ENCODE data around the gene NUAK1. TPM values are rescaled to one million over a fixed set of nuclear protein-coding genes. Genes with fewer than 3 reads are reported as not detected.
A peak's percentile ranks its signal among the peaks of the same experiment; 100 is the strongest.

NUAK1 gene
- total RNA-seq, 1 experiment from 2014 or later: 10.1 TPM

- H4K91ac ChIP-seq (ENCODE audit: insufficient read length, low read depth, low read length): no peak overlapping the region
- no peak overlapping the region for H3K4ac ChIP-seq (ENCODE audit: low read depth, low read length)
- H3K23ac ChIP-seq (ENCODE audit: insufficient read length, low read depth, low read length): no peak overlapping the region
- no CpG with 5 or more reads among the region's 15 CpGs for WGBS (ENCODE audit: extremely low coverage, insufficient read length, low lambda C conversion rate)
- Mint-ChIP-seq H3K27me3 (ENCODE audit: low read depth) (no peaks in the 10 kb centered on the region), H3K4me3 (no peak overlapping the region), H3K4me1 (peaks cover 26 to 29% of the 10 kb centered on the region in 2 experiments), H3K27ac (peak overlapping the region in 1 of 3 experiments; percentile 56; a peak in 2 of 7 replicates), H3K9me3 (no peaks in the 10 kb centered on the region), H3K36me3 (ENCODE audit: insufficient read depth in 1 of 3, low read depth in 3 of 3) (peaks cover 8 to 42% (median 17%) of the 10 kb centered on the region in 3 experiments; a peak in 6 of 7 replicates)
- TF ChIP-seq CTCF (conservative IDR thresholded peaks at IDR 0.05): no peak
- H4K5ac ChIP-seq (ENCODE audit: insufficient read length, low read depth, low read length): no peak overlapping the region
- H3K9ac ChIP-seq (ENCODE audit: extremely low read depth, insufficient read length, low read length): no peak overlapping the region
- H2BK120ac ChIP-seq (ENCODE audit: low read depth, low read length, poor library complexity, severe bottlenecking): no peak overlapping the region
- no peaks in the 10 kb centered on the region for H3K23me2 ChIP-seq (ENCODE audit: insufficient read length, low read depth, low read length, poor library complexity, severe bottlenecking)
- H2AFZ ChIP-seq (ENCODE audit: low read length): no peak overlapping the region
- H3K79me2 ChIP-seq (ENCODE audit: insufficient read depth, low read length): no peaks in the 10 kb centered on the region
- H3K27ac ChIP-seq (ENCODE audit: insufficient read length, low read depth, low read length): no peak overlapping the region
- no peak overlapping the region for H2BK12ac ChIP-seq (ENCODE audit: insufficient read length, low read depth, low read length)
- DNase-seq: no peak
- H3T11ph ChIP-seq (ENCODE audit: low read length): no peak overlapping the region
- H2BK15ac ChIP-seq (ENCODE audit: low read depth, low read length): no peak overlapping the region
- no peaks in the 10 kb centered on the region for H4K20me1 ChIP-seq (ENCODE audit: control insufficient read depth, insufficient read depth, insufficient read length)
- H3K14ac ChIP-seq (ENCODE audit: insufficient read depth, low read length): no peak overlapping the region
- H2BK20ac ChIP-seq (ENCODE audit: low read depth, low read length, poor library complexity, severe bottlenecking): no peak overlapping the region
- peaks cover 4% of the 10 kb centered on the region; the same call in 1 of the 2 replicates for H3K4me1 ChIP-seq (ENCODE audit: insufficient read depth, low read length)
- H3K79me1 ChIP-seq (ENCODE audit: insufficient read depth, low read depth, low read length, poor library complexity, severe bottlenecking): no peaks in the 10 kb centered on the region
- no peak overlapping the region for H3K18ac ChIP-seq (ENCODE audit: insufficient read length, low read depth, low read length)
- H2BK5ac ChIP-seq (ENCODE audit: insufficient read length, low read length): no peak overlapping the region
- H3K4me2 ChIP-seq (ENCODE audit: insufficient read depth, insufficient read length, low read length): no peak overlapping the region
- H3K27me3 ChIP-seq (ENCODE audit: insufficient read depth, low read length): no peaks in the 10 kb centered on the region
- H3K56ac ChIP-seq (ENCODE audit: insufficient read length, low read depth, low read length): no peak overlapping the region
- no peaks in the 10 kb centered on the region for H3K9me3 ChIP-seq (ENCODE audit: control insufficient read depth, low read depth, low read length)
- H2AK5ac ChIP-seq (ENCODE audit: insufficient read length, low read length): no peak overlapping the region
- H4K8ac ChIP-seq (replicated peaks; ENCODE audit: insufficient read length, low read depth, low read length): no peak overlapping the region
Observed at GRCh38 chr12:106082216-106083175, 56.3 kb downstream of the NUAK1 start.

Measured in H9 (cell line).